SU-DHL-6 (cell line): ENCODE measurements around the gene CDC16.

Experiments used
- CTCF ChIP-seq: fragments of 200-600 bp; sonication (generic); IDR thresholded peaks from one replicate; pipeline ENCODE4 v1.5.1; 2017; ENCODE audit warnings: antibody characterized with exemption, mild to moderate bottlenecking, low read length, moderate library complexity; ENCODE audit not compliant: insufficient read depth, poor library complexity, severe bottlenecking
- EZH2phosphoT487 ChIP-seq: fragments of 200-600 bp; sonication (generic), shearing (Covaris generic); conservative IDR thresholded peaks from 2 replicates; pipeline ENCODE4 v1.6.1; 2018; ENCODE audit warnings: mild to moderate bottlenecking, antibody characterized with exemption, low read length, moderate library complexity, mixed read lengths

- TF ChIP-seq CTCF (no peak), EZH2phosphoT487 (no peak)
These were observed 29.8 kb upstream of the CDC16 start for GRCh38 chr13:114204894-114205293.
